Measurements from ENCODE around the gene CREBRF. TPM values are rescaled to one million over a fixed set of nuclear protein-coding genes. Genes with fewer than 3 reads are reported as not detected.

Gene CREBRF
- total RNA-seq, 2 experiments from 2014 or later = 12.1 to 12.5 TPM

DNA sequence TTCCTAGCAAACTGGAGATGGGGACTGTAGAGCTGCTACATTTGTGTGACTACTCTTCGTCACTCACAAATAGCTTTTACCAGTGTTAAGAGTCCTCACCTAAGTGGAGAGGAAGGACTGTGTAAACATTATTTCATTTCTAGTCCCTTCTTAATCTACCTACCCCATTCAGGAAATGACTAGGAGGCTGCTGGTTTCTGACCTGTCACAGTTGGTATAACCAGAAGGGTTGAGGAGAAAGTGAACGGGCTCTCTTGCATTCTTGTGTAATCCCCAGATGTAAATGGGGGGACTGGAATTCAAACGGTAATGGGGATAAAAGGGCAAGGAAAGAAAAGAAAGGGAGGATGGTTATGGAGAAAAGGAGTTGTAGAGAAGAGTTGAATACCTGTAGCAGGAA is 52.8 kb downstream of the CREBRF start:
- no peak overlapping the region for H2AFZ ChIP-seq (ENCODE audit: low read length)
- CTCF ChIA-PET (ENCODE audit: unreplicated experiment) = no interaction called here
- no peak for TF ChIP-seq EZH2phosphoT487 (IDR thresholded peaks at IDR 0.05; ENCODE audit: borderline replicate concordance, low read depth, low read length)
- TF ChIP-seq, protein P1, sequence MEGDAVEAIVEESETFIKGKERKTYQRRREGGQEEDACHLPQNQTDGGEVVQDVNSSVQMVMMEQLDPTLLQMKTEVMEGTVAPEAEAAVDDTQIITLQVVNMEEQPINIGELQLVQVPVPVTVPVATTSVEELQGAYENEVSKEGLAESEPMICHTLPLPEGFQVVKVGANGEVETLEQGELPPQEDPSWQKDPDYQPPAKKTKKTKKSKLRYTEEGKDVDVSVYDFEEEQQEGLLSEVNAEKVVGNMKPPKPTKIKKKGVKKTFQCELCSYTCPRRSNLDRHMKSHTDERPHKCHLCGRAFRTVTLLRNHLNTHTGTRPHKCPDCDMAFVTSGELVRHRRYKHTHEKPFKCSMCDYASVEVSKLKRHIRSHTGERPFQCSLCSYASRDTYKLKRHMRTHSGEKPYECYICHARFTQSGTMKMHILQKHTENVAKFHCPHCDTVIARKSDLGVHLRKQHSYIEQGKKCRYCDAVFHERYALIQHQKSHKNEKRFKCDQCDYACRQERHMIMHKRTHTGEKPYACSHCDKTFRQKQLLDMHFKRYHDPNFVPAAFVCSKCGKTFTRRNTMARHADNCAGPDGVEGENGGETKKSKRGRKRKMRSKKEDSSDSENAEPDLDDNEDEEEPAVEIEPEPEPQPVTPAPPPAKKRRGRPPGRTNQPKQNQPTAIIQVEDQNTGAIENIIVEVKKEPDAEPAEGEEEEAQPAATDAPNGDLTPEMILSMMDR (conservative IDR thresholded peaks at IDR 0.05; ENCODE audit: low read length) = no peak
- intact Hi-C loops (cut with micrococcal nuclease; ENCODE audit: unreplicated experiment) = no loop called here
- peaks cover 5% of the 10 kb centered on the region; the same call in 1 of the 2 replicates for H3K36me3 ChIP-seq (ENCODE audit: insufficient read depth, low read length)
- no peaks in the 10 kb centered on the region for H3K4me1 ChIP-seq (ENCODE audit: insufficient read depth, low read length, poor library complexity, severe bottlenecking)
- no peaks in the 10 kb centered on the region for H3K79me2 ChIP-seq (ENCODE audit: insufficient read depth, low read depth, low read length)
- POLR2A ChIA-PET = interaction anchor here (0.7 to 0.8 kb wide), 2 partner anchors 10 to 28 kb away, joined by 3 to 5 read pairs; no protein-coding TSS in a partner anchor
- no peak overlapping the region for H3K27ac ChIP-seq (ENCODE audit: low read depth, low read length, poor library complexity, severe bottlenecking)
- no TSS peak for BruUV-seq (replicated peaks)
- H3K9me3 ChIP-seq (ENCODE audit: low read length) = no peaks in the 10 kb centered on the region
- H3K9me2 ChIP-seq (ENCODE audit: insufficient read depth, low read length) = no peaks in the 10 kb centered on the region; the same call in 1 of the 2 replicates
- DNase-seq (ENCODE audit: low spot score) = no peak
- no peak overlapping the region for H3K4me3 ChIP-seq (ENCODE audit: low read depth, low read length, poor library complexity, severe bottlenecking)
- H3K4me2 ChIP-seq (ENCODE audit: low read length) = no peak overlapping the region
- H4K20me1 ChIP-seq (ENCODE audit: insufficient read depth, low read length) = no peaks in the 10 kb centered on the region

DNA sequence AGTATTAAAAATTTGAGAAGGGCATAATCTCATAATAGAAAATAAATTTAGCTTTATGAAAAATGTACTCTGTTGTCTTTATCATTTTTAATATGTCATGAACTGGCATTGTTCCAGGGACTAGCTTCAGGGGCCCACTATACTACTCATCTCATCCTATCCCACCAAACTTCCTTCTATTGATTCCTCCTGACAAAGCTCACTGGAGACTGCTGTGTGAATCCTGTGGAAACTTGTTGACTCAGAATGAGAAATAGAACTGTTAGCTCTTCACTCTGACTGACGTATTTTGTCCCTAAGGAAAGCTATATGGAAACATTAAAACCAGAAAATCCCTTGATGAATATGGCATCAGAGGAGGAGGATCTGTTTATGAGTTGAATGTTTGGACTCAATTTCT is 58.4 kb downstream of the CREBRF start:
- peaks cover 5% of the 10 kb centered on the region for H3K9me3 ChIP-seq (ENCODE audit: low read length)
- no peak overlapping the region for H2AFZ ChIP-seq (ENCODE audit: low read length)
- BruUV-seq (replicated peaks) = no TSS peak
- no peaks in the 10 kb centered on the region for H3K79me2 ChIP-seq (ENCODE audit: insufficient read depth, low read depth, low read length)
- CTCF ChIA-PET (ENCODE audit: unreplicated experiment) = interaction anchor here (0.5 kb wide), 1 partner anchor 58 kb away, joined by 7 read pairs; no protein-coding TSS in a partner anchor
- TF ChIP-seq EZH2phosphoT487 (IDR thresholded peaks at IDR 0.05; ENCODE audit: borderline replicate concordance, low read depth, low read length) = no peak
- TF ChIP-seq, protein P1 (conservative IDR thresholded peaks at IDR 0.05; ENCODE audit: low read length) = no peak
- no peaks in the 10 kb centered on the region for H3K9me2 ChIP-seq (ENCODE audit: insufficient read depth, low read length)
- DNase-seq (ENCODE audit: low spot score) = no peak
- peaks cover 9% of the 10 kb centered on the region for H3K4me1 ChIP-seq (ENCODE audit: insufficient read depth, low read length, poor library complexity, severe bottlenecking)
- H3K4me3 ChIP-seq (ENCODE audit: low read depth, low read length, poor library complexity, severe bottlenecking) = no peak overlapping the region
- H3K36me3 ChIP-seq (ENCODE audit: insufficient read depth, low read length) = peaks cover 6% of the 10 kb centered on the region; the same call in 1 of the 2 replicates
- H3K4me2 ChIP-seq (ENCODE audit: low read length) = no peak overlapping the region
- POLR2A ChIA-PET = interaction anchor here (0.9 to 1.1 kb wide), 2 partner anchors 13 to 26 kb away, joined by 3 to 4 read pairs; no protein-coding TSS in a partner anchor
- intact Hi-C loops (cut with micrococcal nuclease; ENCODE audit: unreplicated experiment) = no loop called here
- H4K20me1 ChIP-seq (ENCODE audit: insufficient read depth, low read length) = no peaks in the 10 kb centered on the region
- no peak overlapping the region for H3K27ac ChIP-seq (ENCODE audit: low read depth, low read length, poor library complexity, severe bottlenecking)

DNA sequence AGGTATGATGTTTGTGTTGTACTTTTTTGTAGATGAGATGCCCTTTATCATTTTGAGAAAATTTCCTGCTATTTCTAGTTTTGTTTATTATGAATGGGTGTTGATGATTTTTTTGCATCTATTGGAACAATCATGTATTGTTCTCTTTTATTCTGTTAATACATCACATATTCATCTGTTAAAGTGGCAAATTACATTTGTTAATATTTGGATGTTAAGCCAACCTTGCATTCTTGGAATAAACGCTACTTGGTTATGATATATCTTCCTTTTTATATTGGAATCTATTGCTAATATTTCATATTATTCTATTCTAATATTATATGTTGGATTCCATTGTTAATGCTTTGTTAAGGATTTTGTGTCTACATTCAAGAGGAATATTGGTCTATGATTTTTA is 63.6 kb downstream of the CREBRF start:
- Histone ChIP-seq H3K36me3 (ENCODE audit: insufficient read depth, low read length) (0 out of 2 replicates have a peak, but pooled peaks cover 3% of the 10 kb centered on the region), H3K4me2 (ENCODE audit: low read length) (no peak overlapping the region), H3K4me1 (ENCODE audit: insufficient read depth, low read length, poor library complexity, severe bottlenecking) (peaks cover 9% of the 10 kb centered on the region), H4K20me1 (ENCODE audit: insufficient read depth, low read length) (no peaks in the 10 kb centered on the region), H3K9me2 (ENCODE audit: insufficient read depth, low read length) (no peaks in the 10 kb centered on the region), H3K9me3 (ENCODE audit: low read length) (peaks cover 11% of the 10 kb centered on the region), H3K4me3 (ENCODE audit: low read depth, low read length, poor library complexity, severe bottlenecking) (no peak overlapping the region), H2AFZ (ENCODE audit: low read length) (no peak overlapping the region), H3K79me2 (ENCODE audit: insufficient read depth, low read depth, low read length) (no peaks in the 10 kb centered on the region), H3K27ac (ENCODE audit: low read depth, low read length, poor library complexity, severe bottlenecking) (no peak overlapping the region)
- no peak for TF ChIP-seq EZH2phosphoT487 (IDR thresholded peaks at IDR 0.05; ENCODE audit: borderline replicate concordance, low read depth, low read length)
- TF ChIP-seq, protein P1 (conservative IDR thresholded peaks at IDR 0.05; ENCODE audit: low read length) = no peak
- intact Hi-C loops (cut with micrococcal nuclease; ENCODE audit: unreplicated experiment) = no loop called here
- DNase-seq (ENCODE audit: low spot score) = no peak
- ChIA-PET POLR2A (interaction anchor here (0.7 kb wide), 1 partner anchor 1097 kb away, joined by 4 read pairs; no protein-coding TSS in a partner anchor), CTCF (ENCODE audit: unreplicated experiment) (no interaction called here)
- no TSS peak for BruUV-seq (replicated peaks)
